Astrocyte of the spinal cord (primary cell): ENCODE data around the gene GPR160.

Experiments
- DNase-seq: peaks from one replicate; pipeline ENCODE4 v3.0.0; 2011; ENCODE audit warnings: low read depth, low spot score
- H3K4me3 ChIP-seq: 2 replicates; pipeline ENCODE4 v1.5.1; 2011; ENCODE audit warnings: low read depth, mild to moderate bottlenecking, low read length, moderate library complexity
- in situ Hi-C: cut with HindIII; loops from 2 replicates; pipeline ENCODE4 v1.10.0; 2017; ENCODE audit warnings: low sequenced_read_pairs
- TF ChIP-seq, protein P1 (sequence below): IDR thresholded peaks from 2 replicates; pipeline ENCODE4 v1.5.1; 2012; ENCODE audit warnings: low read depth, mild to moderate bottlenecking, low read length, inconsistent platforms

Gene GPR160

DNA sequence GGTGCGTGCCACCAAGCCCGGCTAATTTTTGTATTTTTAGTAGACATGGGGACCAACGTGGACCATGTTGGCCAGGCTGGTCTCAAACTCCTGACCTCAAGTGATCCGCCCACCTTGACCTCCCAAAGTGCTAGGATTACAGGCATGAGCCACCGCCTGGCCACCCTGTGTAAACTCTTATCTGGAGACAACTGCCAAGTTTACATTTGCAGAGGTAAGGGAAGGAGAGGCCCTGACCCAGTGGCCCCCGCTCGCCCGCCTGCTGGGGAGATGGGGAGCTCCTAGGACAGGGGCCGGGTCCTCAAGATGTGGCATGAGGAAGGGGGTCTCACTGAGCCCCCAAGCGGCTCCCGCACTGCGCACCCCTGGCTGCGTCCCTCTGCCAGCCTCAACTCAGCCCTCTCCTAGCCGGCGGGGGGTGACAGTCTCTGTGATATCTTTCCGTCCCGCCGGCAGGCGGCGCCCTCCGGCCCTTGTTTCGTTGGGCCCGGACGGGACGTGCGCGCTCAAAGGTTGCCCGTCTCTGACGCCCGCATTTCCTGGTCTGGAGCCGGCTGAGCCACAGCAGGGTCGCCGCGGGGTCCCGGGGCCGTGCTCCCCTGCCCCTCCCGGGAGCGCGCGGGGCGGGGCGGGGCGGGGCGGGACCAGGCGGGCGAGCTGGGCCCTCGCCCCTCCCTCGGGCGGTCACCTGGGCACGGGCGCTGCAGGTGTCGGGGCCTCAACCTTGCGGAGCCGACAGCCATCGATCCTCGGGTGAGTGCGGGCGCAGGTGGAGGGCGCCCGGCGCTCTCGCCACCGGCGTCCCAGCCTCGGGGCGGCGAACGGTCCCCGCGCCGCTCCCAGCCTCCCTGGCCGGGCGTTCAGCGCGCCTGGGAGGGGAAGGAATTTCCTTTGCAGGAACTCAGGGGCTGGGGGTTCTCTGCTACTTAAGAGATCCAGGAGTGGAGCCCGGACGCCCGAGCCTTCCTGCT lies at the start of gene GPR160:
GPR160 (plus strand) TSS at position 533 of the 971 bp plus-strand sequence. CDS start 45,978 bp downstream, outside the sequence.
- peak; percentile 10 for DNase-seq
- in situ Hi-C loops = no loop called here
- TF ChIP-seq, protein P1, sequence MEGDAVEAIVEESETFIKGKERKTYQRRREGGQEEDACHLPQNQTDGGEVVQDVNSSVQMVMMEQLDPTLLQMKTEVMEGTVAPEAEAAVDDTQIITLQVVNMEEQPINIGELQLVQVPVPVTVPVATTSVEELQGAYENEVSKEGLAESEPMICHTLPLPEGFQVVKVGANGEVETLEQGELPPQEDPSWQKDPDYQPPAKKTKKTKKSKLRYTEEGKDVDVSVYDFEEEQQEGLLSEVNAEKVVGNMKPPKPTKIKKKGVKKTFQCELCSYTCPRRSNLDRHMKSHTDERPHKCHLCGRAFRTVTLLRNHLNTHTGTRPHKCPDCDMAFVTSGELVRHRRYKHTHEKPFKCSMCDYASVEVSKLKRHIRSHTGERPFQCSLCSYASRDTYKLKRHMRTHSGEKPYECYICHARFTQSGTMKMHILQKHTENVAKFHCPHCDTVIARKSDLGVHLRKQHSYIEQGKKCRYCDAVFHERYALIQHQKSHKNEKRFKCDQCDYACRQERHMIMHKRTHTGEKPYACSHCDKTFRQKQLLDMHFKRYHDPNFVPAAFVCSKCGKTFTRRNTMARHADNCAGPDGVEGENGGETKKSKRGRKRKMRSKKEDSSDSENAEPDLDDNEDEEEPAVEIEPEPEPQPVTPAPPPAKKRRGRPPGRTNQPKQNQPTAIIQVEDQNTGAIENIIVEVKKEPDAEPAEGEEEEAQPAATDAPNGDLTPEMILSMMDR = peak; percentile 70
- H3K4me3 ChIP-seq = peak within 1 kb of the TSS; percentile 33

DNA sequence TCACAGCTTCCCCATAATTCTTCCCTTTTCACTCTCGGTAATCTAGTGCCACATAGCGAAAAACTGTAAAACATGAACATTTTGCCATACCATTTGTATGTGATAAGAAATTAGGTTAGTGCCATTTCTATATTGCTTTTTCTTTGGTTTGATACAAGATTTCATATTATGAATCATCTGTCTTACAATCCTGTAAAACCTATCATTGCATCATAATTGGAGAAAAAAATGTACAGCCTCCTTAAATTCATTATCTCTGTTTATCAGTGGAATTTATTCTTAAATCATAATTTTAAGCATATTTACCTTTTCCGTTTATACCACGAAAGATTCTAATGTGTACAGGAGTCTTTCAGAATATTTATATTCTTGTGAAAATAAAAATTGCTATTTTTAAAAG lies 47.4 kb upstream of the GPR160 start:
- DNase-seq = no peak
- no peak overlapping the region for H3K4me3 ChIP-seq
- TF ChIP-seq, protein P1 = no peak
- in situ Hi-C loops = no loop called here

DNA sequence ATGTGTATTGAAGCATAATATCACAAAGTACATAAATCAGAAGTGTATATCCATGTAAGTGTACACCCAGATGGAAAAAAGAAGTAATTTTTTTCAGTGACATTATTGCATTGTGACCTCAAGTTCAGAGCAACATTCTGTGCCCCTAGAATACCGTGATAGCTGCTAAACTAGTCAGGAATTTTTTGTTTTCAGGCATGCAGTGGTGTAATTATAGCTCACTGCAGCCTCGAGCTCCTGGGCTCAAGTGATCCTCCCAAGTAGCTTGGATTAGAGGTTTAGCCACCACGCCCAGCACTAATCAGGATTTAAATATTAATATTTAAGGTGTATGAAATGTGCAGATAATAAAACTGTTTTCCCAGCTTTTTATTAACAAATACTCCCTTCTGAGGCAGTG lies 45.6 kb upstream of the GPR160 start:
- no peak overlapping the region for H3K4me3 ChIP-seq
- TF ChIP-seq, protein P1 = no peak
- in situ Hi-C loops = no loop called here
- no peak for DNase-seq

- TF ChIP-seq, protein P1 = no peak
- no peak for DNase-seq
- H3K4me3 ChIP-seq = no peak overlapping the region
- in situ Hi-C loops = no loop called here
These were observed 45.0 kb upstream of the GPR160 start for GRCh38 chr3:169992781-169993180.

GRCh38 chr3:169993761-169994160 lies 44.0 kb upstream of the GPR160 start:
- no peak overlapping the region for H3K4me3 ChIP-seq
- in situ Hi-C loops = no loop called here
- TF ChIP-seq, protein P1 = no peak
- no peak for DNase-seq

- TF ChIP-seq, protein P1 = no peak
- DNase-seq = no peak
- no peak overlapping the region for H3K4me3 ChIP-seq
- in situ Hi-C loops = no loop called here
These were observed 41.7 kb upstream of the GPR160 start for GRCh38 chr3:169996063-169996462.
